ENCODE results near the gene PHF21B.

The PHF21B gene

GRCh38 chr22:44995715-44996114 lies 14.1 kb downstream of the PHF21B start:
- peaks cover 51% of the 10 kb centered on the region for H3K36me3 ChIP-seq
- no peaks in the 10 kb centered on the region for H3K27me3 ChIP-seq (ENCODE audit: insufficient read depth, low read depth, severe bottlenecking)

GRCh38 chr22:44995105-44995514 lies 14.7 kb downstream of the PHF21B start:
- Histone ChIP-seq H3K27ac (no peak overlapping the region), H3K27me3 (ENCODE audit: insufficient read depth, low read depth, severe bottlenecking) (no peaks in the 10 kb centered on the region), H3K4me3 (ENCODE audit: low read depth, low read length) (no peak overlapping the region), H3K36me3 (peaks cover 45% of the 10 kb centered on the region), H3K9me3 (ENCODE audit: severe bottlenecking) (no peaks in the 10 kb centered on the region)
- TF ChIP-seq CTCF (IDR thresholded peaks at IDR 0.05; ENCODE audit: low read depth, low read length), result no peak
- no peak for DNase-seq

More at GRCh38 chr22:44995715-44996114, 14.1 kb downstream of the PHF21B start:
- no peaks in the 10 kb centered on the region for H3K9me3 ChIP-seq (ENCODE audit: severe bottlenecking)
- TF ChIP-seq CTCF (IDR thresholded peaks at IDR 0.05; ENCODE audit: low read depth, low read length), result no peak
- H3K27ac ChIP-seq, result no peak overlapping the region
- no peak overlapping the region for H3K4me3 ChIP-seq (ENCODE audit: low read depth, low read length)
- DNase-seq, result no peak

GRCh38 chr22:44994399-44995104 lies 15.3 kb downstream of the PHF21B start:
- no peak for TF ChIP-seq CTCF (IDR thresholded peaks at IDR 0.05; ENCODE audit: low read depth, low read length)
- no peak overlapping the region for H3K27ac ChIP-seq
- H3K27me3 ChIP-seq (ENCODE audit: insufficient read depth, low read depth, severe bottlenecking), result no peaks in the 10 kb centered on the region
- DNase-seq, result no peak
- H3K36me3 ChIP-seq, result peaks cover 40% of the 10 kb centered on the region
- H3K9me3 ChIP-seq (ENCODE audit: severe bottlenecking), result no peaks in the 10 kb centered on the region
- H3K4me3 ChIP-seq (ENCODE audit: low read depth, low read length), result no peak overlapping the region

GRCh38 chr22:44992166-44992565 lies 17.6 kb downstream of the PHF21B start:
- Histone ChIP-seq H3K36me3 (peaks cover 52% of the 10 kb centered on the region), H3K4me3 (ENCODE audit: low read depth, low read length) (no peak overlapping the region), H3K27ac (no peak overlapping the region), H3K27me3 (ENCODE audit: insufficient read depth, low read depth, severe bottlenecking) (no peaks in the 10 kb centered on the region), H3K9me3 (ENCODE audit: severe bottlenecking) (no peaks in the 10 kb centered on the region)
- no peak for DNase-seq
- TF ChIP-seq CTCF (IDR thresholded peaks at IDR 0.05; ENCODE audit: low read depth, low read length), result no peak

DNA sequence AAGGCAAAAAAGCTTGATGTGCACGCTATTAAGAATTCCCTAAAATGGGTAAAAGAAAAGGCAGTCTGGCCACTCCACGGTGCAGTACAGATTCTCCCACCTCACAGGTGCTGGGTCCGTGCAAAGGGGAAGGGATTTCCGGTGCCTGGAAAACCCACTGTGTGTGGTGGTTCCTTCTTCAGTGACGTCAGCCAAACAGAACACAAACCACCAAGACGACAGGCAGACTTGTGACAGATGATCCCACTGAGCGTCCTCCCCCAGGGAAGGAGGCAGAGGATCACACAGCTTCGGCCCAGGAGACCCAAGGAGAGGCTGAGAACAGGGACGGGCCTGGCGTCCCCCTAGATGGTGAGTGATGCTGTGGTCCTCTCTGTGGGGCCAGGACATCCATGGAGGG lies 18.6 kb downstream of the PHF21B start:
- peaks cover 60% of the 10 kb centered on the region for H3K36me3 ChIP-seq
- H3K27ac ChIP-seq, result no peak overlapping the region

More for the DNA sequence above, 18.6 kb downstream of the PHF21B start:
- Histone ChIP-seq H3K4me3 (ENCODE audit: low read depth, low read length) (no peak overlapping the region), H3K27me3 (ENCODE audit: insufficient read depth, low read depth, severe bottlenecking) (no peaks in the 10 kb centered on the region), H3K9me3 (ENCODE audit: severe bottlenecking) (no peaks in the 10 kb centered on the region)
- DNase-seq, result no peak
- no peak for TF ChIP-seq CTCF (IDR thresholded peaks at IDR 0.05; ENCODE audit: low read depth, low read length)
